RPMI8226 (cell line): ENCODE results near the gene B3GLCT.
"Not testable (repeated sequence)": the region's sequence is repeated elsewhere in the genome, so short reads cannot be mapped to it uniquely, and the experiment has no call there.

Experiments used
- DNase-seq: peaks from one replicate; pipeline ENCODE4 v3.0.0-alpha.2; 2015

Gene B3GLCT

GRCh38 chr13:31286930-31287329 is 87.2 kb downstream of the B3GLCT start:
- no peak for DNase-seq

GRCh38 chr13:31301119-31301518 is 101.3 kb downstream of the B3GLCT start:
- no peak for DNase-seq

- DNase-seq, result no peak
Observed at GRCh38 chr13:31310356-31310755, 110.6 kb downstream of the B3GLCT start.

GRCh38 chr13:31310786-31311185 is 111.0 kb downstream of the B3GLCT start:
- DNase-seq, result no peak

GRCh38 chr13:31311921-31312320 is 112.1 kb downstream of the B3GLCT start:
- DNase-seq, result no peak

GRCh38 chr13:31314961-31315360 is 115.2 kb downstream of the B3GLCT start:
- no peak for DNase-seq

- DNase-seq, result no peak
Observed at GRCh38 chr13:31320946-31321345, 121.2 kb downstream of the B3GLCT start.

- no peak for DNase-seq
Observed at GRCh38 chr13:31321457-31321856, 121.7 kb downstream of the B3GLCT start.

GRCh38 chr13:31322026-31322425 is 122.3 kb downstream of the B3GLCT start:
- no peak for DNase-seq

- DNase-seq, result no peak
Observed at GRCh38 chr13:31322702-31323405, 123.1 kb downstream of the B3GLCT start.

- no peak for DNase-seq
Observed at GRCh38 chr13:31327182-31327860, 127.5 kb downstream of the B3GLCT start.

- DNase-seq, result no peak
Observed at GRCh38 chr13:31328549-31329235, 128.9 kb downstream of the B3GLCT start.

GRCh38 chr13:31330236-31330635 is 130.5 kb downstream of the B3GLCT start:
- no peak for DNase-seq

- DNase-seq, result no peak
Observed at GRCh38 chr13:31331068-31331467, 131.3 kb downstream of the B3GLCT start.

- no peak for DNase-seq
Observed at GRCh38 chr13:31334547-31334946, 134.8 kb downstream of the B3GLCT start.

GRCh38 chr13:31334994-31335557 is 135.3 kb downstream of the B3GLCT start:
- no peak for DNase-seq

GRCh38 chr13:31339616-31340015 is 139.8 kb downstream of the B3GLCT start:
- DNase-seq, result not testable (repeated sequence)

- DNase-seq, result not testable (repeated sequence)
Observed at GRCh38 chr13:31340848-31341247, 141.1 kb downstream of the B3GLCT start.

- no peak for DNase-seq
Observed at GRCh38 chr13:31346891-31347290, 147.1 kb downstream of the B3GLCT start.

- no peak for DNase-seq
Observed at GRCh38 chr13:31349156-31349555, 149.4 kb downstream of the B3GLCT start.

GRCh38 chr13:31350560-31350959 is 150.8 kb downstream of the B3GLCT start:
- no peak for DNase-seq

- no peak for DNase-seq
Observed at GRCh38 chr13:31351376-31351775, 151.6 kb downstream of the B3GLCT start.

- DNase-seq, result no peak
Observed at GRCh38 chr13:31352467-31352866, 152.7 kb downstream of the B3GLCT start.

GRCh38 chr13:31355001-31355400 is 155.2 kb downstream of the B3GLCT start:
- no peak for DNase-seq
